ENCODE results near the gene ZNF101.
"Not testable (repeated sequence)": the region's sequence is repeated elsewhere in the genome, so short reads cannot be mapped to it uniquely, and the experiment has no call there.

Gene ZNF101

DNA sequence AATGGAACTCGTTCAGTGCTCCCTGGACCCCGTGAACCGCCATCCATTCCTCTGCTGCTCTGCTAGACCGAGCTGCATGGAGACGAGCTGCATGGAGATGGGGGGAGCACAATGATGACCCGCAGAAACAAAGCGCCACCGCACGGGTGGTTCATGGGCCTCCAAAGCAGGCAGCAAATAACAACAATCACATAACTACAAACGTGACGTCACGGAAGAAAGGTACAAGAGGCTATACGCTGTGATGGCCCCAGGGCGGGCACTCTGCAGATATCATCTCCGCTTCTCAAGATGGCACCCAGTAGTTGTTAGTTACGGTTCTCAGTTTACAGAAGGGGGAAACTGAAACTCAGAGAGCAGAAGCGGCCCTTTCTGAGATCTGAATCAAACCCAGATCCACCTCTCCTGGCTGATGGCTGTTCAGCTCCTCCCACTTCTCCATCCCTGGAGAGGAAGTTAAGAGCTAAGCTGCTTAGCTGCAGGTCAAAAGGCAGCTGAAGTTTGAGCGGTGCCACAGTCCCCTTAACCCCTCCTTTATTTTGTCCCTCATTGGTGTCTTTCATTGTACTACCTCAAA is 6.9 kb upstream of the ZNF101 start:
- peak; percentile 70 for DNase-seq

DNA sequence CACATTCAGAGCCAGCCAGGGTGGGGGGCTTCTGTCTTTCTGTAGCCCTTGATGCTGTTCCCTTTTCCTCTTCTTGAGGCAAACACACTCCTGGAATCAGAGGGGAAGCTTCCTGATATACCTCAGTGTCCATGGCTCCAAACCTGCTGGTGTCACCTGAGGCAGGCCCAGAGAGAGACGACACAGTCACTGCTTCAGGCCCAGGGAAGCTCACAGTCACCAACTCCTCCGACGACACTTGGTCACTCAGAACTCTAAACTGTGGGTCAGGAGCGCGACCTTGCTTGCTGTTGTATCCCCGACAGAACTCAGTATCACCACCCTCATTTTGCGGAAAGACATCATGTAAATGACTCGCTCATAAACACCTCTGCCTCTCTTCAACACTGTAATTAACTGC is 6.3 kb upstream of the ZNF101 start:
- DNase-seq = no peak

DNA sequence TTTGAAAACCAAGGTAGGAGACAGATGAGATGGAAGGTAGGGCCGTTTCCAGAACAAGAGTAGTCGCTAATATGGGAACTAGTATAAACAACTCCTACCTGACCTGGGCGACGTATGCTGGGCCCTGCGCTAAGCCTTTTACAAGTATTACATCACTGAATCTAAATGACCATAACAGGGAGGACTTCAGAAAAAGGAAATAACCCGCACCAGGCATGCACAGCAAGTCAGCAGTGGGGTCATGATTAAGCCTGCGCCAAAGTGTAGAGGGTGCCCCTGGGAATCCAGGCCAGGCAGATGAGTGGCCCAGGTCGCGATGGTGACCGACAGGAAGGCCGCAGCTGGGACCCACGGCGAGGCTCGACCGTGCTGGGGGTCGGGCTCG is 5.8 kb upstream of the ZNF101 start:
- DNase-seq = no peak

DNA sequence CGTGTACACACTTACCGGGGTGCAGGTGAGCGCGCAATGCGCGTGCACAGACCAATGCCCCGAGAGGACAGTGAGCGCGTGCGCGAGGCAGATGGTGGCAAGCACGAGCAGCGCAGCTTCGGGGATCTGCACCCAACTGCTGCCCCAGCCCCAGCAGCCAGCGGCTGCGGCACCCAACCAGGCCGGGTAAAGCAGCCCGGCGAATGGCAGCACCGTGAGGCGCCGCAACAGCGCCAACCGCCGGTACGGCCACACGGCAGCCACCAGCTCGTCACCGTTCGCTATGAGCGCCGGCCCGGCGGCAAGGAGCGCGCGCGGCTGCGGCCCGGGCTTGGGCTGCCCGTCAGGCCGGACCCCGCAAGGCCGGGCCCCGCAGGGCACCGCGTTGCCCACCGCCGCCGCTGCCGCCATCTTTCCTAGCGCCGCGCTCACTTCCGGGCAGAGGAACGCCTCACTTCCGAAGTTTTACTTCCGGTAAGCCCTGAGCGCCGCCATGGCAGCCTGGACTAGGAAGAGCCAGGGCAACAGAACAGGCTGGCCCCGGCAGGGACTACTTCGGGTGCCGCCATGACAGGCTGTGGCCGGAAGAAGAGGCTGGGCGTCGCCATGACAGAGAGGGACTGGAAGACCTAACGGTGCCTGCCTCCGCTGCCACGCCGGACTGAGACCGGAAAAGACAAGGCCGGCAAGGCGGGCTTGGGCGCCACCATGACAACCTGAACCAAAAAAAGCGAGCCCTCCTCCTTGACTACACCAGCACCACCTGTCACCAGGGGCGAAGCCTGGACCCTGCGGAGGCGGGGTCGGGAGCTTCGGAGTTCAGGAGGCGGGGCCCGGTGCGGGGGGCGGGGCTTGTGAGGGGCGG is 5.2 kb upstream of the ZNF101 start, which contains the start of gene ATP13A1:
Gene ATP13A1, minus strand, starts transcription at position 421 of the 865 bp plus-strand sequence. Its CDS starts 10 bp downstream, at position 411.
- peak; percentile 99 for DNase-seq

DNA sequence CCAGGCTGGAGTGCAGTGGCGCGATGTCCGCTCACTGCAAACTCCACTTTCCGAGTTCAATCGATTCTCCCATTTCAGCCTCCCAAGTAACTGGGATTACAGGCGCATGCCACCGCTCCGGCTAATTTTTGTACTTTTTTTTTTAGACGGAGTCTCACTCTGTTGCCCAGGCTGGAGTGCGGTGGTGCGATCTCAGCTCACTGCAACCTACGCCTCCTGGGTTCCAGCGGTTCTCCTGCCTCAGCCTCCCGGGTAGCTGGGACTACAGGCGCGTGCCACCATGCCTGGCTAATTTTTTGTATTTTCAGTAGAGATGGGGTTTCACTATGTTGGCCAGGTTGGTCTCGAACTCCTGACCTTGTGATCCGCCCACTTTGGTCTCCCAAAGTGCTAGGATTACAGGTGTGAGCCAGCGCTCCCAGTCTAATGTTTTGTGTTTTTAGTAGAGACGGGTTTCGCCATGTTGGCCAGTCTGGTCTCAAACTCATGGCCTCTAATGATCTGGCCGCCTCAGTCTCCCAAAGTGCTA is 3.2 kb upstream of the ZNF101 start:
- DNase-seq = not testable (repeated sequence)

DNA sequence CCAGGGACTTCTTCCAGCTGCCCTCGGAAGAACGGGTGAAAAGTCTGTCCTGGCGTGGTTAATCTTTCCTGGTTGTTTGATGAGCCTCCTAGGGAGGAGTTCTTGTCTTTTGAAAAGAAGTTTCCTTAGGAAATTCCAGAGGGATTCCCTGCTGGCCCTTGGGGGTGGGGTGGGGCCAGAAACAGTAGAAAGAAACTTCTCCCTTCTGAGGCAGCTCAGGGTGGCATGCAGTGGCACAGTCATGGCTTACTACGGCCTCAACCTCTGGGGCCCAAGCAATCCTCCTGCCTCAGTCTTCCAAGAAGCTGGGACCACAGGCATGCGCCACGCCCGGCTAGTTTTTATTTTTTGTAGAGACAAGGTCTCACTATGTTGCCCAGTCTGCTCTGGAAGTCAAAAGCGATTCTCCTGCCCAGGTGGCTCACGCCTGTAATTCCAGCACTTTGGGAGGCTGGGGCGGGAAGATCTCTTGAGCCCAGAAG is 1.5 kb downstream of the ZNF101 start:
- DNase-seq = no peak

DNA sequence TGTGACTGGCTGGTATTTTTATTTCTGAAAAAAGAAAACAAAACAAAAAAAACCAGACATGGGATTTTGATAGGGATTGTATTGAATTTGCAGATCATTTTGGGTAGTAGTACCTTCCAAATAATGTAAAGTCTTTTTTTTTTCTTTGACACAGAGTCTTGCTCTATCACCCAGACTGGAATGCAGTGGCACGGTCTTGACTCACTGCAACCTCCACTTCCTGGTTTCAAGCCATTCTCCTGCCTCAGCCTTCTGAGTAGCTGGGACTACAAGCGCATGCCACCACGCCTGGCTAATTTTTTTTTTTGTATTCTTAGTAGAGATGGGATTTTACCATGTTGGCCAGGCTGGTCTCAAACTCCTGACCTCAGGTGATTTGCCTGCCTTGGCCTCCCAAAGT is 4.2 kb downstream of the ZNF101 start:
- no peak for DNase-seq

DNA sequence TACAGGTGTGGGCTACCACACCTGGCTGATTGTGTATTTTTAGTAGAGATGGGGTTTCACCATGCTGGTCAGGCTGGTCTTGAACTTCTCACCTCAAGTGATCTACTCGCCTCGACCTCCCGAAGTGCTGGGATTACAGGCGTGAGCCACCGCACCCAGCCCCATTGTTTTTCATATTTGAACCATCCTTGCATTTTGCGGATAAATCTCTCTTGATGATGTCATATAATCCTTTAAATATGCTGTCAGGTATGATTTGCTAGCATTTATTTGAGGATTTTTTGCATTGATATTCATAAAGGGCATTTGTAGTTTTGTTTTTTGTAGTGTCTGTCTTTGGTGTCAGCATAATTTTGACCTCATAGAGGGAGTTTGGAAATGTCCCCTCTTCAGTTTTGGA is 5.7 kb downstream of the ZNF101 start:
- DNase-seq = no peak

DNA sequence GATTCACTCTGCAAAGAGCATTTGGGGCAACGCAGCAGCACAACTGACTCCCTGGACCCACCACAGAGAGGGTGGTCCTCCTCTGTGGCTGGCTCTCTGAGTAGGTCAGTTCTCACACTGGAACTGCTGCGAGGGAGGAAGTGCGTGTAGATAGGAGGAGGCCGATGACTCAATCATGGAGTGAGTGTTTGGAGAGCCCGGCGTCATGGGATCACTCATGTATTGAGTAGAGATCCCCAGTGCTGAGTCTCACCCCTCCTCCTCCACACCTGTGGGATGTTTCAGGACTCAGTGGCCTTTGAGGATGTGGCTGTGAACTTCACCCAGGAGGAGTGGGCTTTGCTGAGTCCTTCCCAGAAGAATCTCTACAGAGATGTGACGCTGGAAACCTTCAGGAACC is 8.9 kb downstream of the ZNF101 start:
- no peak for DNase-seq

DNA sequence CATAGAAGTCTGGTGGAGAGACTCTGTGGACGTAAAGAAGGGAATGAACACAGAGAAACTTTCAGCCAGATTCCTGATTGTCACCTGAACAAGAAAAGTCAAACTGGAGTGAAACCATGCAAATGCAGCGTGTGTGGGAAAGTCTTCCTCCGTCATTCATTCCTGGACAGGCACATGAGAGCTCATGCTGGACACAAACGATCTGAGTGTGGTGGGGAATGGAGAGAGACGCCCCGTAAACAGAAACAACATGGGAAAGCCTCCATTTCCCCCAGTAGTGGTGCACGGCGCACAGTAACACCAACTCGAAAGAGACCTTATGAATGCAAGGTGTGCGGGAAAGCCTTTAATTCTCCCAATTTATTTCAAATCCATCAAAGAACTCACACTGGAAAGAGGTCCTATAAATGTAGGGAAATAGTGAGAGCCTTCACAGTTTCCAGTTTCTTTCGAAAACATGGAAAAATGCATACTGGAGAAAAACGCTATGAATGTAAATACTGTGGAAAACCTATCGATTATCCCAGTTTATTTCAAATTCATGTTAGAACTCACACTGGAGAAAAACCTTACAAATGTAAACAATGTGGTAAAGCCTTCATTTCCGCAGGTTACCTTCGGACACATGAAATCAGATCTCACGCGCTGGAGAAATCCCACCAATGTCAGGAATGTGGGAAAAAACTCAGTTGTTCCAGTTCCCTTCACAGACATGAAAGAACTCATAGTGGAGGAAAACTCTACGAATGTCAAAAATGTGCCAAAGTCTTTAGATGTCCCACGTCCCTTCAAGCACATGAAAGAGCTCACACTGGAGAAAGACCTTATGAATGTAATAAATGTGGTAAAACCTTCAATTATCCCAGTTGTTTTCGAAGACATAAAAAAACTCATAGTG is 10.8 kb downstream of the ZNF101 start:
- DNase-seq = no peak

DNA sequence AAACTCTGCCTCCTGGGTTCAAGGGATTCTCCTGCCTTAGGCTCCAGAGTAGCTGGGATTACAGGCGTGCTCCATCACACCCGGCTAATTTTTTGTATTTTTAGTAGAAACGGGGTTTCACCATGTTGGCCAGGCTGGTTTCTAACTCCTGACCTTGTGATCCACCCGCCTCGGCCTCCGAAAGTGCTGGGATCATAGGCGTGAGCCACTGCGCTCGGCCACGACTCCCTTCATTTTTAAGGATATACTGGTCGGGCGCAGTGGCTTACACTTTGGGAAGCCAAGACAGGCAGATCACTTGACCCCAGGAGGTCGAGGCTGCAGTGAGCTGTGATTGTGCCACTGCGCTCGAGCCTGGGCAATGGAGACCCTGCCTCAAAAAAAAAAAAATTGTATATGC is 17.5 kb downstream of the ZNF101 start:
- DNase-seq = not testable (repeated sequence)

DNA sequence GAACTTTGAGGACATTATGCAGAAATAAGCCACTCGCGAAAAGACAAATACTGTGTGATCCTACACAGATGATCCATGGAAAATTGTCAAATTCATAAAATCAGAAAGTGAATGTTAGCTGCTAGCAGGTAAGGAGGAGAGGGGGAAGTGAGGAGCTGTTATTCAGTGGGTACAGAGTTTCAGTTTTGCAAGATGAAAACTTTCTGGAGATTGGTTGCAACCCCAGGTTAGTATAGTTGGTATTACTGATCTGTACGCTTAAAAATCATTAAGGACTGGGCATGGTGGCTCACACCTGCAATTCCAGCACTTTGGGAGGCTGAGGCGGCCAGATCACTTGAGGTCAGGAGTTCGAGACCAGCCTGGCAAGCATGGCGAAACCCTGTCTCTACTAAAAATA is 17.9 kb downstream of the ZNF101 start:
- no peak for DNase-seq

DNA sequence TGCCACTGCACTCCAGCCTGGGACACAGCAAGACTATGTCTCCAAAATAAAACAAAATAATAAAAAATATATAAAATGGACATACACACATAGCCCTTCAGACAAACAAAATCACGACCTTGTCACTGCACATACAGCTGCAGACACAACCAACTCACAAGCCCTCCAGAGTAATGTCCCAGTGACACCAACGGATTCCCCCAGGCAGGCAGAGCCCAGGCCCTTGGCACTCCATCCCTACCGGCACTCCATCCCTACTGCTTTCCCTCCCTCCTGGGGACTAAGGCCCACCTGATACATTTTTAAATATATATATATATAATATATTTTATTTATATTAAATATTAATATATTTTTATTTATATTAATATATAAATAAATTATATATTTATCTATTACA is 18.5 kb downstream of the ZNF101 start:
- no peak for DNase-seq

DNA sequence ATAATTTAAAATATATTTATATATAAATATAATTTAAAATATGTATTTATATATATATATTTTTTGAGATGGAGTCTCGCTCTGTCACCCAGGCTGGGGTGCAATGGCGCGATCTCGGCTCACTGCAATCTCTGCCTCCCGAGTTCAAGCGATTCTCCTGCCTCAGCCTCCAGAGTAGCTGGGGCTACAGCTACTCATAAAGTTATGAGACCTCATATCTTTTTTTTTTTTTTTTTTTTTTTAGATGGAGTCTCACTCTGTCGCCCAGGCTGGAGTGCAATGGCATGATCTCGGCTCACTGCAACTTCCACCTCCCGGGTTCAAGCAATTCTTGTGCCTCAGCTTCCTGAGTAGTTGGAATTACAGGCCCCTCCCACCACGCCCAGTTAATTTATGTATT is 20.4 kb downstream of the ZNF101 start:
- DNase-seq = not testable (repeated sequence)

DNA sequence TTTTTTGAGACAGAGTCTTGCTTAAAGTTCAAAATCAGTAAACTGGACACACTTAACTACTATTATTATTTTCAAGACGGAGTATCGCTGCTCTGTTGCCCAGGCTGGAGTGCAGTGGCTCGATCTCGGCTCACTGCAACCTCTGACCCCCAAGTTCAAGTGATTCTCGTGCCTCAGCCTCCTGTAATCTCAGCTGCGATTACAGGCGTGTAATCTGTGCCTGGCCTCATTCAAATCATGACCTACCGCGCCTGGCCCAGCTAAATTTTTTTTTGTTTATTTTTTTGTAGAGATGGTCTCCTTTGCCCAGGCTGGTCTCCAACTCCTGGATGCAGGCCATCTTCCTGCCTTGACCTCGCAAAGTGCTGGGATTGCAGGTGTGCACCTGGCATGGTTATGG is 23.0 kb downstream of the ZNF101 start:
- no peak for DNase-seq

DNA sequence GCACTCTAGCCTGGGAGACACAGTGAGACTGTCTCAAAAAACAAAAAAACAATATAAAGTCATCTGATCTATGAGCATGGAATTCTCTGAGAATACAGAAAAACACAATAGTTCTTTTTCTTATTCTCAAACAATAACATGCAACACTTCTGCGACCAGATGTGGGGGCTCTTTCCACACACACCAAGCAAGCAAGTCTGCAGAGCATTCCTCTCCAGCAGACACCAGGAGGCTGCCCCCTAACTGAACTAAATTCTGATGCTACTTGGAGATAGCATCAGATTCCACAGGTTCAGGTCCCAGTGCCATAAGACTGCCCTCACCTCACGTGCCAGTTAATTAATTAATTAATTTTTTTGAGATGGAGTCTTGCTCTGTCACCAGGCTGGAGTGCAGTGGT is 27.7 kb downstream of the ZNF101 start:
- DNase-seq = no peak

DNA sequence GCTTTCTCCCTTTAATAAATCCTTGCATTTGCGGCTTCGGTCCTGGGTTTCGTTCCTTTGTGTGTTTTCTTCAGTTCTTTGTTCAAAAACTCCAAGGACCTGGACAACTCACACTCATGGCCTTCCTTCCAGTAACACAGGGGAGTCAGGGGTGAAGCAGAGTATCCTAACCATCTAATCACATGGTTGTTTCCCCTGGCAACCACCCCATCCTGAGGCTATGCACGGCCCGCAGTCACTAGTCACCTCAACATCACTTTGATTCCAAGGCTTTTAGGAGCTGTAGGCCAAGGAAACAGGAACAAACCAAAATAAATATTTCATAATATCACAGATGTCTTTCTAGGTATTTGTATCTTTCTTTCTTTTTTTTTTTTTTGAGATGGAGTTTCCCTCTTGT is 28.9 kb downstream of the ZNF101 start:
- DNase-seq = no peak

DNA sequence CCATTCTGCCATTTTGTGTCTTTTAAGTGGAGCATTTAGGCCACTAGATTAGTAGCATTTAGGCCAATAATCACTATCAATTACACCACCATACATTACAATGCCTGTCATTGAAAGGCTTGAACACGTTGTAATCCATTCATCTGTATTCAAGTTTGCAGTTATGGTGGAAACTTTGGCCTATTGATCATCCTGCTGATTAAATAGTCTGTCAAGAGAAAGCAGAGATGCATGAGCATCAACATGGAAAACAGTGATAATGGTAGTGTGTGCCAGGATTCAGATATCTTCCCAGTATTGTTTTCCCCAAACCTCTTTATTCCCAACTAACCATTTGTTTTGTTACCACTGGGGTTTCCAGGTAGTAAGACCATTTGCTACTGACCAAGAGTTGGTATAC is 31.9 kb downstream of the ZNF101 start:
- not testable (repeated sequence) for DNase-seq

DNA sequence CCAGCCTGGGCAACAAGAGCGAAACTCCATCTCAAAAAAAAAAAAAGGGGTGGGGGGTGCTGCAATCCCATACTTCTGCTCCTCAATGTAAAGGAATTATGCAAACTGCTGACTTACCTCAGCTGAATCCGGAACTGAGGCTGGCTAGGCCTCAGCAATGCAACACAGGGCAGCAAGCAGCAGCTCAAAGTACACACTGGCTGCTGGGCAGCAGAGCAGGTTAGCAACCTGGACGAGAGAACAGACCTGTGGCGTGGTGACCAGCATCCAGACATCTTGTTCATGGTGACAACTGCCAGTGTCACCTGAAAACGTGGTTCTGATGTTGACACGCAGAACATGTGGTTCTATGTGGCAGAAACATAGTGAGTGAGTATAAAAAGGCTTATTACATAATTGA is 36.2 kb downstream of the ZNF101 start:
- DNase-seq = no peak

DNA sequence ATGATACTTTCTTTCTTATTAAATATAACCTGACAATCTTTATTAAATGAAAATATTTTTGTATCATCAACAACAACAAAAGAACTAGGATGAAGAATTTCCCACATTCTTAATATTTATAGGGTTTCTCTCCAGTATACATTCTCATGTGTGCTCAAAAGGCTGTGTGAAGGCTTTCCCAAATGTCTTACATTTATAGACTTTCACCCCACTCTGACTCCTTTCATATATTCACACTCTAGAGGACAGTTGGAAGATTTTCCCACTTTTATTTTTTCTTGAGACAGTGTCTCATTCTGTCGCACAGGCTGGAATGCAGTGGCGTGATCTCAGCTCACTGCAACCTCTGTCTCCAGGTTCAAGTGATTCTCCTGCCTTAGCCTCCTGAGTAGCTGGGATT is 41.9 kb downstream of the ZNF101 start:
- DNase-seq = no peak

DNA sequence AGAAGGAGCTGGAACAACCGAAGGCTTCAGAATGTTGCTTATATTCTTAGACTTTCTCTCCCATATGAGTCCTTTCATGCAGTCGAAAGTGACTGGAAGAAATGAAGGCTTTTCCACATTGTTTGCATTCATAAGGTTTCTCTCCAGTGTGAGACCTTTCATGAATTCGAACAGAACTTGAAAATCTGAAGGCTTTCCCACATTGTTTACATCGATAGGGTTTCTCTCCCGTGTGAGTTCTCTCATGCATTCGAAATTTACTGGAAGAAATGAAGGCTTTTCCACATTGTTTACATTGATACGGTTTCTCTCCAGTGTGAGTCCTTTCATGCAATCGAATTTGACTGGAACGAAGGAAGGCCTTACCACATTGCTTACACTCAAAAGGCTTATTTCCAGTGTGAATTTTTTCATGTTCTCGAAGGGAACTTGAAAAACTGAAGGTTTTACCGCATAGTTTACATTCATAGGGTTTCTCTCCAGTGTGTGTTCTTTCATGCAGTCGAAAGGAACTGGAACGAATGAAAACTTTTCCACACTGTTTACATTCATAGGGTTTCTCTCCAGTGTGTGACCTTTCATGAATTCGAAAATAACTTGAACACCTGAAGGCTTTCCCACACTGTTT is 42.8 kb downstream of the ZNF101 start:
- DNase-seq = no peak

DNA sequence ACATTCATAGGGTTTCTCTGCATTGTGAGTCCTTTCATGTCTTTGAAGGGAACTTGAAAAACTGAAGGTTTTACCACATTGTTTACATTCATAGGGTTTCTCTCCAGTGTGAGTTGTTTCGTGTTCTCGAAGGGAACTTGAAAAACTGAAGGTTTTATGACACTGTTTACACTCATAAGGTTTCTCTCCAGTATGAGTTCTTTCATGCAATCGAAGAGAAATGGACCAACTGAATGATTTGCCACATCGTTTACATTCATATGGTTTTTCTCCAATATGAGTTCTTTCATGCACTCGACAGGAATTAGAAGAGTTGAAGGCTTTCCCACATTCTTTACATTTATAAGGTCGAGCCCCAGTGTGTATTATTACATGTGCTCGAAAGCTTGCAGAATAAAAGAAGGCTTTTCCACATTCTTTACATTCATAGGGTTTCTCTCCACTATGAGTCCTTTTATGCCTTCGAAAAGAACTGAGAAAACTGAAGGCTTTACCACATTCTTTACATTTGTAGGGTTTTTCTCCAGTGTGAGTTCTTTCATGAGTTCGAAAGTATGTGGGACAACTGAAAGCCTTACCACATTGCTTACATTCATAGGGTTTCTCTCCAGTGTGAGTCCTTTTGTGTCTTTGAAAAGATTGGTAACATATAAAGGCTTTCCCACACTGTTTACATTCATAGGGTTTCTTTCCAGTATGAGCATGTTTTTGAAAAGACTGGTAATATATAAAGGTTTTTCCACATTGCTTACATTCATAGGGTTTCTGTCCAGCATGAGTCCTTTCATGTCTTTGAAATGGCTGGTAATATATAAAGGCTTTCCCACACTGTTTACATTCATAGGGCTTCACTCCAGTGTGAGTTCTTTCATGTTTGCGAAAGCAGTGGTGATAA is 43.5 kb downstream of the ZNF101 start:
- DNase-seq = no peak
